Activated T-cell treated with anti-CD3 and anti-CD28 coated beads, Interleukin-2, amount 50 U/mL, for 24 hours (primary cell): ENCODE measurements around the gene COL21A1.

Source experiments
- DNase-seq: peaks from one replicate; pipeline ENCODE4 v3.0.0-alpha.2; 2020
- H3K27ac Mint-ChIP-seq: 2 replicates; pipeline ENCODE4 v1.8.0; 2020; ENCODE audit warnings: mild to moderate bottlenecking, mixed read lengths
- H3K27me3 Mint-ChIP-seq: 2 replicates; pipeline ENCODE4 v1.8.0; 2020; ENCODE audit warnings: mixed read lengths
- H3K36me3 Mint-ChIP-seq: 2 replicates; pipeline ENCODE4 v1.8.0; 2020; ENCODE audit warnings: low read depth, mixed read lengths
- H3K4me1 Mint-ChIP-seq: 2 replicates; pipeline ENCODE4 v1.8.0; 2020; ENCODE audit warnings: low read depth, mixed read lengths
- H3K4me3 Mint-ChIP-seq: 2 replicates; pipeline ENCODE4 v1.8.0; 2020; ENCODE audit warnings: mild to moderate bottlenecking, moderate library complexity, mixed read lengths
- H3K9me3 Mint-ChIP-seq: 2 replicates; pipeline ENCODE4 v1.8.0; 2020; ENCODE audit warnings: mixed read lengths

The COL21A1 gene

GRCh38 chr6:56091159-56091869, 156.1 kb downstream of the COL21A1 start:
- peaks cover 9% of the 10 kb centered on the region for H3K9me3 Mint-ChIP-seq
- no peak overlapping the region for H3K4me3 Mint-ChIP-seq
- H3K4me1 Mint-ChIP-seq, result no peaks in the 10 kb centered on the region
- no peaks in the 10 kb centered on the region for H3K27me3 Mint-ChIP-seq
- H3K27ac Mint-ChIP-seq, result no peak overlapping the region
- DNase-seq, result no peak
- H3K36me3 Mint-ChIP-seq, result no peaks in the 10 kb centered on the region

- Mint-ChIP-seq H3K4me3 (no peak overlapping the region), H3K36me3 (no peaks in the 10 kb centered on the region), H3K9me3 (peaks cover 4% of the 10 kb centered on the region), H3K27me3 (no peaks in the 10 kb centered on the region), H3K4me1 (no peaks in the 10 kb centered on the region), H3K27ac (no peak overlapping the region)
- no peak for DNase-seq
These were observed 158.7 kb downstream of the COL21A1 start for GRCh38 chr6:56088641-56089040.

- Mint-ChIP-seq H3K27me3 (no peaks in the 10 kb centered on the region), H3K27ac (no peak overlapping the region), H3K4me1 (no peaks in the 10 kb centered on the region), H3K4me3 (no peak overlapping the region), H3K9me3 (peaks cover 4% of the 10 kb centered on the region), H3K36me3 (no peaks in the 10 kb centered on the region)
- no peak for DNase-seq
These were observed 160.0 kb downstream of the COL21A1 start for GRCh38 chr6:56087421-56087820.

GRCh38 chr6:56079751-56080540, 167.4 kb downstream of the COL21A1 start:
- no peak for DNase-seq
- H3K27me3 Mint-ChIP-seq, result no peaks in the 10 kb centered on the region
- H3K4me1 Mint-ChIP-seq, result no peaks in the 10 kb centered on the region
- H3K4me3 Mint-ChIP-seq, result no peak overlapping the region
- H3K36me3 Mint-ChIP-seq, result no peaks in the 10 kb centered on the region
- no peak overlapping the region for H3K27ac Mint-ChIP-seq
- peaks cover 7% of the 10 kb centered on the region for H3K9me3 Mint-ChIP-seq

- Mint-ChIP-seq H3K9me3 (peaks cover 18% of the 10 kb centered on the region), H3K27me3 (no peaks in the 10 kb centered on the region), H3K4me3 (no peak overlapping the region)
These were observed 171.3 kb downstream of the COL21A1 start for GRCh38 chr6:56076033-56076432.

GRCh38 chr6:56073761-56074160, 173.6 kb downstream of the COL21A1 start:
- H3K4me1 Mint-ChIP-seq, result no peaks in the 10 kb centered on the region
- H3K27me3 Mint-ChIP-seq, result no peaks in the 10 kb centered on the region
- H3K4me3 Mint-ChIP-seq, result no peak overlapping the region
- H3K9me3 Mint-ChIP-seq, result peaks cover 18% of the 10 kb centered on the region
- H3K27ac Mint-ChIP-seq, result no peak overlapping the region
- H3K36me3 Mint-ChIP-seq, result no peaks in the 10 kb centered on the region
- no peak for DNase-seq

More at GRCh38 chr6:56076033-56076432, 171.3 kb downstream of the COL21A1 start:
- H3K4me1 Mint-ChIP-seq, result no peaks in the 10 kb centered on the region
- H3K27ac Mint-ChIP-seq, result no peak overlapping the region
- H3K36me3 Mint-ChIP-seq, result no peaks in the 10 kb centered on the region
- no peak for DNase-seq

GRCh38 chr6:56073315-56073714, 174.1 kb downstream of the COL21A1 start:
- H3K36me3 Mint-ChIP-seq, result no peaks in the 10 kb centered on the region
- peaks cover 18% of the 10 kb centered on the region for H3K9me3 Mint-ChIP-seq
- no peaks in the 10 kb centered on the region for H3K27me3 Mint-ChIP-seq
- no peak overlapping the region for H3K4me3 Mint-ChIP-seq
- H3K27ac Mint-ChIP-seq, result no peak overlapping the region
- no peak for DNase-seq
- no peaks in the 10 kb centered on the region for H3K4me1 Mint-ChIP-seq

- no peaks in the 10 kb centered on the region for H3K27me3 Mint-ChIP-seq
- H3K36me3 Mint-ChIP-seq, result no peaks in the 10 kb centered on the region
These were observed 174.5 kb downstream of the COL21A1 start for GRCh38 chr6:56072856-56073255.

GRCh38 chr6:56065408-56065807, 182.0 kb downstream of the COL21A1 start:
- no peak overlapping the region for H3K27ac Mint-ChIP-seq
- peaks cover 2% of the 10 kb centered on the region for H3K9me3 Mint-ChIP-seq
- H3K4me3 Mint-ChIP-seq, result no peak overlapping the region
- no peaks in the 10 kb centered on the region for H3K36me3 Mint-ChIP-seq
- no peaks in the 10 kb centered on the region for H3K4me1 Mint-ChIP-seq
- no peak for DNase-seq
- no peaks in the 10 kb centered on the region for H3K27me3 Mint-ChIP-seq

More at GRCh38 chr6:56072856-56073255, 174.5 kb downstream of the COL21A1 start:
- Mint-ChIP-seq H3K4me1 (no peaks in the 10 kb centered on the region), H3K4me3 (no peak overlapping the region), H3K27ac (no peak overlapping the region), H3K9me3 (peaks cover 18% of the 10 kb centered on the region)
- no peak for DNase-seq

- Mint-ChIP-seq H3K4me3 (no peak overlapping the region), H3K4me1 (no peaks in the 10 kb centered on the region), H3K27ac (no peak overlapping the region), H3K9me3 (peaks cover 2% of the 10 kb centered on the region), H3K27me3 (no peaks in the 10 kb centered on the region), H3K36me3 (no peaks in the 10 kb centered on the region)
- no peak for DNase-seq
These were observed 184.5 kb downstream of the COL21A1 start for GRCh38 chr6:56062836-56063235.

- no peaks in the 10 kb centered on the region for H3K27me3 Mint-ChIP-seq
- H3K36me3 Mint-ChIP-seq, result no peaks in the 10 kb centered on the region
- DNase-seq, result no peak
- H3K4me3 Mint-ChIP-seq, result no peak overlapping the region
- no peaks in the 10 kb centered on the region for H3K9me3 Mint-ChIP-seq
- no peak overlapping the region for H3K27ac Mint-ChIP-seq
- H3K4me1 Mint-ChIP-seq, result no peaks in the 10 kb centered on the region
These were observed 188.7 kb downstream of the COL21A1 start for GRCh38 chr6:56058636-56059035.

GRCh38 chr6:56055081-56055704, 192.2 kb downstream of the COL21A1 start:
- H3K27me3 Mint-ChIP-seq, result no peaks in the 10 kb centered on the region
- H3K36me3 Mint-ChIP-seq, result no peaks in the 10 kb centered on the region
- no peaks in the 10 kb centered on the region for H3K4me1 Mint-ChIP-seq
- H3K27ac Mint-ChIP-seq, result no peak overlapping the region
- peaks cover 5% of the 10 kb centered on the region for H3K9me3 Mint-ChIP-seq
- no peak overlapping the region for H3K4me3 Mint-ChIP-seq
- DNase-seq, result no peak

- peaks cover 5% of the 10 kb centered on the region for H3K9me3 Mint-ChIP-seq
- no peak for DNase-seq
- H3K4me1 Mint-ChIP-seq, result no peaks in the 10 kb centered on the region
These were observed 196.2 kb downstream of the COL21A1 start for GRCh38 chr6:56051202-56051598.

GRCh38 chr6:56050530-56051201, 196.7 kb downstream of the COL21A1 start:
- Mint-ChIP-seq H3K4me1 (no peaks in the 10 kb centered on the region), H3K27me3 (no peaks in the 10 kb centered on the region), H3K4me3 (no peak overlapping the region), H3K27ac (no peak overlapping the region), H3K36me3 (no peaks in the 10 kb centered on the region), H3K9me3 (peaks cover 5% of the 10 kb centered on the region)
- no peak for DNase-seq

More at GRCh38 chr6:56051202-56051598, 196.2 kb downstream of the COL21A1 start:
- Mint-ChIP-seq H3K27me3 (no peaks in the 10 kb centered on the region), H3K36me3 (no peaks in the 10 kb centered on the region), H3K27ac (no peak overlapping the region), H3K4me3 (no peak overlapping the region)
